A549 treated with dexamethasone at 1 μM for 4 hours (cell line): ENCODE results near the gene NIN. TPM values are rescaled to one million over a fixed set of nuclear protein-coding genes. Genes with fewer than 3 reads are reported as not detected.

Source experiments
- total RNA-seq: library from RNA; stranded (reverse); fragments of 200-300 nt; extraction: Qiagen RNA extraction; gene quantifications from 5 replicates; pipeline ENCODE4 v1.2.3, GENCODE V29; 2022

NIN gene
- 12.8 to 20.6 TPM (median 18.5 TPM) in 5 replicates for total RNA-seq

GRCh38 chr14:50830932-50831725, at the start of gene NIN:
Gene NIN (minus strand): TSS chr14:50831162. CDS start chr14:50822056, 9,106 bp downstream.

GRCh38 chr14:50871914-50872732, 41.2 kb upstream of the NIN start, which contains the start of gene ABHD12B:
Gene ABHD12B (plus strand): TSS chr14:50872053. CDS start chr14:50872175, 122 bp downstream.

Other genes with a start within 250 kb of the NIN start
- gene SAV1, start 162.9 kb downstream of the NIN start, total RNA-seq, result 23.8 to 32.8 TPM (median 29.2 TPM) in 5 replicates
- not detected in 5 replicates for gene ABHD12B, start 40.9 kb upstream of the NIN start, total RNA-seq
- gene PYGL, start 113.3 kb upstream of the NIN start, total RNA-seq, result 141 to 181 TPM (median 174 TPM) in 5 replicates